Breast epithelium (tissue), 4 donors: ENCODE data around the gene FRMD3. TPM values are rescaled to one million over a fixed set of nuclear protein-coding genes. Genes with fewer than 3 reads are reported as not detected.

Source experiments
- DNase-seq, 2 donors: peaks; one replicate each; pipeline ENCODE4 v3.0.0-alpha.2; 2019; ENCODE audit warnings: low spot score in 2 of 2
- H3K27ac ChIP-seq, 2 donors: fragments of 200-600 bp; sonication (generic) in 1 of 2; one replicate each; pipeline ENCODE4 v1.5.1; 2016 to 2019; ENCODE audit warnings: mild to moderate bottlenecking in 1 of 2
- H3K27me3 ChIP-seq, 2 donors: fragments of 200-600 bp; sonication (generic) in 1 of 2; one replicate each; pipeline versions ENCODE4 v1.5.1 to v1.6.0; 2017 to 2019; ENCODE audit warnings: control low read depth in 1 of 2, mild to moderate bottlenecking in 1 of 2
- H3K36me3 ChIP-seq: fragments of 200-600 bp; one replicate; pipeline ENCODE4 v1.5.1; 2019
- H3K4me1 ChIP-seq, 2 donors: fragments of 200-600 bp; sonication (generic); one replicate each; pipeline ENCODE4 v1.5.1; 2016 to 2019; ENCODE audit warnings: control low read depth in 1 of 2
- H3K4me3 ChIP-seq, 3 donors: fragments of 200-600 bp; sonication (generic); 1 replicate in 2 of 3; 2 replicates in 1 of 3; pipeline ENCODE4 v1.5.1; 2016 to 2019; ENCODE audit warnings: mild to moderate bottlenecking in 3 of 3, moderate library complexity in 2 of 3
- H3K9me3 ChIP-seq, 2 donors: fragments of 200-600 bp; sonication (generic) in 1 of 2; one replicate each; pipeline ENCODE4 v1.5.1; 2016 to 2019; ENCODE audit warnings: control low read depth in 1 of 2
- CTCF ChIP-seq, 3 donors: fragments of 450-650 bp; IDR thresholded peaks; one replicate each; pipeline ENCODE4 v1.5.1; 2016 to 2017; ENCODE audit warnings: antibody characterized with exemption in 3 of 3, mild to moderate bottlenecking in 3 of 3, moderate library complexity in 3 of 3
- POLR2A ChIP-seq: fragments of 450-650 bp; IDR thresholded peaks from one replicate; pipeline ENCODE4 v1.6.1; 2016; ENCODE audit warnings: antibody characterized with exemption, mild to moderate bottlenecking, moderate library complexity
- POLR2AphosphoS5 ChIP-seq, 3 donors: sonication (generic); formaldehyde crosslinking; IDR thresholded peaks; one replicate each; pipeline ENCODE4 v1.6.1; 2017; ENCODE audit warnings: antibody characterized with exemption in 3 of 3
- intact Hi-C: fragments of 100-400 bp; cut with DNase I; formaldehyde crosslinking; loops from one replicate; pipeline ENCODE4 v1.15.1; 2023; ENCODE audit warnings: low total_unique reads
- total RNA-seq, 3 donors: library from RNA; depleted of rRNA; stranded (reverse); fragments of >200 nt; gene quantifications; one replicate each; pipeline ENCODE4 v1.1.0, GENCODE V29; 2016

FRMD3 gene
- total RNA-seq, 3 donors from 2014 or later, result 6.3 to 14.1 (median 14.1) TPM

GRCh38 chr9:83219154-83219923 is 318.9 kb downstream of the FRMD3 start:
- H3K4me1 ChIP-seq, result no peaks in the 10 kb centered on the region
- peak; percentile 35 to 74 for DNase-seq
- intact Hi-C loops, result no loop called here
- no peaks in the 10 kb centered on the region for H3K27me3 ChIP-seq
- TF ChIP-seq CTCF (IDR thresholded peaks at IDR 0.05), result peak in 1 of 3 donors; percentile 6
- TF ChIP-seq POLR2A, result no peak
- TF ChIP-seq POLR2AphosphoS5 (IDR thresholded peaks at IDR 0.05), result no peak
- H3K36me3 ChIP-seq, result no peaks in the 10 kb centered on the region
- peak overlapping the region; percentile 53 to 74 (median 62) for H3K4me3 ChIP-seq
- peak overlapping the region; percentile 68 to 79 for H3K27ac ChIP-seq
- no peaks in the 10 kb centered on the region for H3K9me3 ChIP-seq

DNA sequence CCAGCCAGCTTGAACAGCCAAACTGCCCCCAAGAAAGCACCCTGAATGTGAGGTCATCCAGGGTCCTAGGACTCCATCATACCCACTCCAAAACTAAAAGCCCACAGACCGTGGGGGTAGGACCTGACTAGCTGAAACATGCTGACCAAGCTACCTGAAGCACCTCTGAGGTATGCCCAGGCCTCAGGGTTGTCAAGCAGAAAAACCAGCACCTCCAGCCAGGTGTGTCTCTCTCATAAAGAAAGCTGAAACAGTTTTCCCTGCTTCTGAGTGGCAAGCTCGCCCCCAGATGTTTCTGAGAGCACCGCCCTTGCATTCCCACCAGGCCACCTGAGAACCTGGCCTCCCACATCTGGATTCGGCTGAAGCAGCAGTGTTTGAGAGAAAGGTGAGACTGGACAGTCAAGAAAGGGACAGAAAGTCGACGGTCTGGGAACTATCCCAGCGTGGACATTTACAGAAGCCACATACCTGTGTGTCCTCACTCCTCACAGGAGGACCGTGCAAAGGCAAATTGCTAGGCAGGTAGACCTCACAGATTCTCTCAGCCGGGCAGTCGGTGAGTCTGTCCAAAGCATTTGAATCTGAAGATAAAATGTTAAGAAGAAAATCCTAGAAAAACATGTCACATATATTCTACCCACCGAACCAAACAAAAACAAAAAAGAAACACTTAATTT is 319.6 kb downstream of the FRMD3 start:
- intact Hi-C loops, result no loop called here
- H3K36me3 ChIP-seq, result no peaks in the 10 kb centered on the region
- DNase-seq, result no peak

GRCh38 chr9:83209188-83209731 is 328.9 kb downstream of the FRMD3 start:
- no peaks in the 10 kb centered on the region for H3K27me3 ChIP-seq
- TF ChIP-seq POLR2AphosphoS5 (IDR thresholded peaks at IDR 0.05) (no peak), POLR2A (no peak), CTCF (IDR thresholded peaks at IDR 0.05) (no peak)
- H3K4me1 ChIP-seq, result no peaks in the 10 kb centered on the region
- DNase-seq, result no peak
- H3K9me3 ChIP-seq, result no peaks in the 10 kb centered on the region
- H3K36me3 ChIP-seq, result no peaks in the 10 kb centered on the region
- no peak overlapping the region for H3K27ac ChIP-seq
- intact Hi-C loops, result no loop called here
- H3K4me3 ChIP-seq, result no peak overlapping the region

More for the DNA sequence above, 319.6 kb downstream of the FRMD3 start:
- no peak overlapping the region for H3K27ac ChIP-seq
- H3K4me1 ChIP-seq, result no peaks in the 10 kb centered on the region
- TF ChIP-seq POLR2A (no peak), POLR2AphosphoS5 (IDR thresholded peaks at IDR 0.05) (no peak)
- no peaks in the 10 kb centered on the region for H3K9me3 ChIP-seq
- peak overlapping the region; percentile 53 to 74 (median 62) for H3K4me3 ChIP-seq
- H3K27me3 ChIP-seq, result no peaks in the 10 kb centered on the region

- intact Hi-C loops, result no loop called here
- no peaks in the 10 kb centered on the region for H3K4me1 ChIP-seq
- H3K4me3 ChIP-seq, result no peak overlapping the region
- TF ChIP-seq POLR2AphosphoS5 (IDR thresholded peaks at IDR 0.05) (no peak), POLR2A (no peak), CTCF (IDR thresholded peaks at IDR 0.05) (no peak)
- no peak for DNase-seq
- H3K27ac ChIP-seq, result peak overlapping the region in 1 of 2 donors; percentile 7
- no peaks in the 10 kb centered on the region for H3K27me3 ChIP-seq
- no peaks in the 10 kb centered on the region for H3K36me3 ChIP-seq
- H3K9me3 ChIP-seq, result no peaks in the 10 kb centered on the region
These were observed 329.9 kb downstream of the FRMD3 start for GRCh38 chr9:83208065-83208850.

DNA sequence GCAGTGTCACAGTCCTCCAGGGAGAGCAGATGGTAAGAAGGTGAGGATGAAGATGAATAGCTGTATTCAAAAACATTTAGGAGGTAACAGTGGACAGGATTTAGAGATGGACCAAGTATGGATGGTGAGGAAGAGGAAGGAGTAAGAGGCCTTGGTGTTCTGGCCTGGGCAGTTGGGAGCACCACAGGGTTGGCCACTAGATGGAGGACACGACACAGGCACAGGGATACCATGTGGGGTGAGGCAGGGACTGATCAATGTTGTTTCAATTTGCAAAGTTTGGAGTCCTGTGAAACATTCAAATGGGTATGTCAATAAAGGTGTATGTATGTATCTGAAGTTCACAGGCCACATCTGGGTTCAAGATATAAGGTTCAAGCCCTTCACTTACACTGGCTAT is 334.2 kb downstream of the FRMD3 start:
- H3K9me3 ChIP-seq, result no peaks in the 10 kb centered on the region
- DNase-seq, result no peak
- H3K27me3 ChIP-seq, result no peaks in the 10 kb centered on the region
- H3K27ac ChIP-seq, result no peak overlapping the region
- no peaks in the 10 kb centered on the region for H3K4me1 ChIP-seq
- no peak overlapping the region for H3K4me3 ChIP-seq
- intact Hi-C loops, result no loop called here
- TF ChIP-seq CTCF (IDR thresholded peaks at IDR 0.05) (no peak), POLR2AphosphoS5 (IDR thresholded peaks at IDR 0.05) (no peak), POLR2A (no peak)
- no peaks in the 10 kb centered on the region for H3K36me3 ChIP-seq
